GM12873 (cell line): ENCODE data around the gene SASS6.

Experiments used
- TF ChIP-seq, protein P1 (sequence below): IDR thresholded peaks from 2 replicates; pipeline ENCODE4 v1.5.1; 2012; ENCODE audit warnings: low read depth, mild to moderate bottlenecking, moderate library complexity, low read length, control low read depth; ENCODE audit not compliant: insufficient read depth; ENCODE audit errors: missing control alignments

SASS6 gene

DNA sequence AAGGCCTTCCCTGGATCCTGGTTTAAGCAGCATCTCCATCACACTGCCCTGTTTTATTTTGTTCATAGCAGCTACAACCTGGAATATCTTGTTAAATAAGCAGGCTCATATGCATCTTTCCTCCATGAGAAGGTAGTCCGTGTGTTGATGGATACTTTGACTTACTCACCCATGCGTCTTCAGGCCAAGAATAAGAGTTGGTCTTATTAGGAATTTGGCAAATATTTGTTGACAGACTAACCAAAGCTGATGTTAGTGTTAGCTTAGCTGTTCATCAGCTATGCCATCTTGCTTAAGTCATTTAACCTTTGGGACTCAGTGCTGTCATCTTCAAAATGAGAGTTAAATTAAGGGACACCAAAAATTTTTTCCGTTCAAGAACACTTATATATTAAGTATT lies 59.2 kb downstream of the SASS6 start:
- TF ChIP-seq, protein P1, sequence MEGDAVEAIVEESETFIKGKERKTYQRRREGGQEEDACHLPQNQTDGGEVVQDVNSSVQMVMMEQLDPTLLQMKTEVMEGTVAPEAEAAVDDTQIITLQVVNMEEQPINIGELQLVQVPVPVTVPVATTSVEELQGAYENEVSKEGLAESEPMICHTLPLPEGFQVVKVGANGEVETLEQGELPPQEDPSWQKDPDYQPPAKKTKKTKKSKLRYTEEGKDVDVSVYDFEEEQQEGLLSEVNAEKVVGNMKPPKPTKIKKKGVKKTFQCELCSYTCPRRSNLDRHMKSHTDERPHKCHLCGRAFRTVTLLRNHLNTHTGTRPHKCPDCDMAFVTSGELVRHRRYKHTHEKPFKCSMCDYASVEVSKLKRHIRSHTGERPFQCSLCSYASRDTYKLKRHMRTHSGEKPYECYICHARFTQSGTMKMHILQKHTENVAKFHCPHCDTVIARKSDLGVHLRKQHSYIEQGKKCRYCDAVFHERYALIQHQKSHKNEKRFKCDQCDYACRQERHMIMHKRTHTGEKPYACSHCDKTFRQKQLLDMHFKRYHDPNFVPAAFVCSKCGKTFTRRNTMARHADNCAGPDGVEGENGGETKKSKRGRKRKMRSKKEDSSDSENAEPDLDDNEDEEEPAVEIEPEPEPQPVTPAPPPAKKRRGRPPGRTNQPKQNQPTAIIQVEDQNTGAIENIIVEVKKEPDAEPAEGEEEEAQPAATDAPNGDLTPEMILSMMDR: no peak

DNA sequence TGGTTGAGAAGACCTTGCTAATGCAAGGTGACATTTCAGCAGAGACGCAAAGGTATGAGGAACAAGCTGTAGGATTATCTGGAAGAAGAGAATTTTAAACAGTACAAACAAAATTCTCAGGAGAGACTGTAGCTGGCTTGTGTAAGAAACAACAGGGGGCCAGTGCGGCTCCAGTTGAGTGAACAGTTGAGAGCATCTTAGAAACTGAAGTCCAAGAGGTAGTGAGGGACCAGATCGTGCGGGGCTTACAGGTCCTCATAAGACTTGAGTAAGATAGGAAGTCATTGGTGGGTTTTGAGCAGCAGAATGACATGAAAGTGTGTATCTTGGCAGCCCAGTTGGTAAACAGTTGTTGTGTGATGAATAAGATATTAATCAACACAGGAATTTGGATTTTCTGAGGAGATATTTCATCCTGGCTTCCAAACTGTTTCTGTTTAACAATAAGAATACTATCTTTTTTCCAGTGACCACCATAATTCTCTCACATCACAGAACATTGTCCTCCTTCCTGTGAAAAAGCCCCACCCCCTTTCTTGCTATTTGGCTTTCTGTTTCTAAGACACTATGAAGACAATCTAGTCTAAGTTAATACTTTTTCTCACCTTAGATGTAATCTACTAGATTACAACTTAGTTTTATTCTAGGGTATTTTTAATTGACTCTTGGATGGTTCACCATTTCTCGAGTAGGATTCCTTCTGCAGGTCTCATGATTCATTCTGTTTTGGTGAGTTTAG lies 62.4 kb downstream of the SASS6 start:
- TF ChIP-seq, protein P1: no peak

DNA sequence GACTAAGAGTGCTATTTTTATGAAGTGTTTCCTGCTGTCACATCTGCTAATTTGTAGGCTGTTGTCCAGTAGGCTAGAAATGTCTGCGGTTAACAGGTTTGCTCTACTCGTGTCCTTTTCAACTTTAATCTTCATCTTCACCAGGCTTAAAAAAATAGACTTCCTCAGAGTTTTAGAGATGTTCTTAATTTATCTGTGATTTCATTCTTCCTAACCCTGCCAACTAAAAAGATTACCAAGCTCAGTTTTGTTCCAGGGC lies 66.8 kb downstream of the SASS6 start:
- TF ChIP-seq, protein P1: no peak

DNA sequence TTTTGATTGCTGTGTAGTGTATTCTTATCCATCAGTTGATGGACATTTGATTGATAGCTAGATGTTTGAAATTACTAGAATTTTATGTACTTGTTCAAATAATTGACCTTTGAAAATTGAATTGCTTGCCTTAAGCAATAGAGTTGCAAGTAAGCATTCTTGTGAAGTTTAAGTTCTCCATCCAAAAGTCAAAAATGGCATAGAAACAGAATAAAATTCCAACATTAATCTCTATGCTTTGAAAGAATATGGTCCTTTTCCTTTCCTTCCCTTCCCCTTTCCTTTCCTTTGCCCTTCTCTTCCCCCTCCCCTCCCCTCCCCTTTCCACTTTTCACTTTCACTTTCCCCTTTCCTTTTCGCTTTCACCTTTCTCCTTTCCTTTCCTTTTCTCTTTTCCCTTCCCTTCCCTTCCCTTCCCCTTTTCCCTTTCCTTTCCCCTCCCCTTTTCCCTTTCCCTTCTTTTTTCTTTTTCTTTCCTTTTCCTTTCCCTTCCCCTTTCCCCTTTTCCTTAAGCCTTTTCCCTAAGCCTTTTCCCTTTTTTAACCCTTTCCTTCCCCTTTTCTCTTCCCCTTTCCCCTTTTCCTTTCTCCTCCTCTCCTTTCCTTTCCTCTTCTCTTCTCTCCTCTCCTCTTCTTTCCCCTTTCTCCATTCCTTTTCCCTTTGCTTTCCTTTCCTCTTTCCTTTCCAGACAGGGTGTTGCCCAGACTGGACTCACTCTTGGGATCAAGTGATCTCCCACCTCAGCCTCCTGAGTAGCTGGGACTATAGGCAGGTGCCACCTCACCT lies 67.4 kb downstream of the SASS6 start:
- TF ChIP-seq, protein P1: no peak

DNA sequence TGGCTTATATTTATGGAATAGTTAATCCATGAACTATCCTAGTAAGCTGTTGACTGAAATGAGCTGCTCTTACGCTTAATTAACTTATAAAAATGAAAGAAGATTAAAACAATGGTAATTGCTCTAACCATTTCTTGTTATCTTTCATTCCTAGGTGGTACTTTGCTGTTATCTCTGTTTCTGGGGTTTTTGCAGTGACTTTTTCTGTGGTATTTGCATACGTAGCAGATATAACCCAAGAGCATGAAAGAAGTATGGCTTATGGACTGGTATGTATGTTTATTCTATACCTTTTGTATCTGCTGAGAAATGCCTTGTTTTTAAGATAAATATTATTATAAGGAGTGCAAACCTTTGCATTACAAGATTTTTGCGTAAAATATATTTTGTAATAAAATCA lies 71.0 kb downstream of the SASS6 start:
- TF ChIP-seq, protein P1: no peak

DNA sequence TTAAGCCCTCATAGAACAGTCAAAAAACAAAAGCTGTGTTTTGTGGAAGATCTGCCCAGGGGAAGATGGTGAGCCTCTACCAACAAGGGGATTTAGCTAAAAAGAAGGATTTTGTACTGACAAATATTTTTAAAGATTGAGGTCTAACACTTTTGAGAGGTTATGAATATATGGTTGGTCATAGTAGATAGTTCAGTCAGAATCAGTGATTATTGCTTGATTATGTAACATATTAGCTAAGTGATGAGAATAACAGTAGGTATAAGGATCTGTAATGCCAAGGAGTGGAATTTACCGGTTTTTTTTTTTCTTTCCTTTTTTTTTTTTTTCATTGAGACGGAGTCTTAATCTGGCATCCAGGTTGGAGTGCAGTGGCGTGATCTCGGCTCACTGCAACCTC lies 79.0 kb downstream of the SASS6 start:
- TF ChIP-seq, protein P1: no peak

DNA sequence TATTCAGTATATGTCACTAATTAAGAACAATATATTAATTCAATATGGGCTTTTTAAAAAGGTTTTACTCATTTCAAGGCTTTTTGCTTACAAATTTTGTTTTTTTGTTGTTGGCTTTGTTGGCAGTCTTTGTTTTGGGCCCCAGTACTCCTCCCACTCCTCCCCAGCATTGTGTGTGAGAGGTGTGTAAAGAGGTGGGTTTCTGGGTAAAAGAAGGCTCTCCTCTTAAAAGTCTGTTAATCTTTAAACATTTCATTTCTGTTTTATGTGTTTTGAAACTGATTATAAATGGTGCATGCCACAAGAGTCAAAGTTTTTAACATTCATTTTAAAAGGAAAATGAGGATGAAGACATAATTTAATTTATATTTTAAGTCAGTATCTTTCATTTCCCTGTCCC lies 79.6 kb downstream of the SASS6 start:
- TF ChIP-seq, protein P1: no peak
